ENCODE data around the gene RAB26.
"Not testable (repeated sequence)": the region's sequence is repeated elsewhere in the genome, so short reads cannot be mapped to it uniquely, and the experiment has no call there.

RAB26 gene

GRCh38 chr16:2111412-2112335 is 36.8 kb upstream of the RAB26 start:
- not testable (repeated sequence) for H3K27me3 Mint-ChIP-seq; H3K4me1 Mint-ChIP-seq (ENCODE audit: low read depth); H3K9me3 Mint-ChIP-seq (ENCODE audit: low read depth); H3K4me3 Mint-ChIP-seq; H3K36me3 Mint-ChIP-seq; H3K27ac Mint-ChIP-seq

GRCh38 chr16:2112539-2113106 is 35.8 kb upstream of the RAB26 start:
- H3K9me3 Mint-ChIP-seq (ENCODE audit: low read depth); H3K4me3 Mint-ChIP-seq; H3K4me1 Mint-ChIP-seq (ENCODE audit: low read depth); H3K27ac Mint-ChIP-seq; H3K27me3 Mint-ChIP-seq; H3K36me3 Mint-ChIP-seq: not testable (repeated sequence)

GRCh38 chr16:2114225-2114624 is 34.2 kb upstream of the RAB26 start:
- not testable (repeated sequence) for H3K27me3 Mint-ChIP-seq; H3K9me3 Mint-ChIP-seq (ENCODE audit: low read depth); H3K27ac Mint-ChIP-seq; H3K4me3 Mint-ChIP-seq; H3K4me1 Mint-ChIP-seq (ENCODE audit: low read depth); H3K36me3 Mint-ChIP-seq

GRCh38 chr16:2114885-2115590 is 33.4 kb upstream of the RAB26 start:
- not testable (repeated sequence) for H3K9me3 Mint-ChIP-seq (ENCODE audit: low read depth); H3K4me1 Mint-ChIP-seq (ENCODE audit: low read depth); H3K27ac Mint-ChIP-seq; H3K36me3 Mint-ChIP-seq; H3K27me3 Mint-ChIP-seq; H3K4me3 Mint-ChIP-seq

GRCh38 chr16:2115591-2115973 is 32.8 kb upstream of the RAB26 start:
- no peak overlapping the region for H3K4me3 Mint-ChIP-seq
- H3K27ac Mint-ChIP-seq: no peak overlapping the region
- H3K36me3 Mint-ChIP-seq: no peaks in the 10 kb centered on the region
- peaks cover 3% of the 10 kb centered on the region for H3K4me1 Mint-ChIP-seq (ENCODE audit: low read depth)
- H3K27me3 Mint-ChIP-seq: no peaks in the 10 kb centered on the region
- no peaks in the 10 kb centered on the region for H3K9me3 Mint-ChIP-seq (ENCODE audit: low read depth)

GRCh38 chr16:2116428-2116827 is 32.0 kb upstream of the RAB26 start:
- not testable (repeated sequence) for H3K9me3 Mint-ChIP-seq (ENCODE audit: low read depth); H3K36me3 Mint-ChIP-seq; H3K4me1 Mint-ChIP-seq (ENCODE audit: low read depth); H3K4me3 Mint-ChIP-seq; H3K27me3 Mint-ChIP-seq; H3K27ac Mint-ChIP-seq

GRCh38 chr16:2117341-2117740 is 31.1 kb upstream of the RAB26 start:
- H3K27me3 Mint-ChIP-seq; H3K36me3 Mint-ChIP-seq; H3K4me1 Mint-ChIP-seq (ENCODE audit: low read depth); H3K27ac Mint-ChIP-seq; H3K9me3 Mint-ChIP-seq (ENCODE audit: low read depth); H3K4me3 Mint-ChIP-seq: not testable (repeated sequence)

GRCh38 chr16:2117960-2118722 is 30.3 kb upstream of the RAB26 start:
- H3K9me3 Mint-ChIP-seq (ENCODE audit: low read depth); H3K27ac Mint-ChIP-seq; H3K4me1 Mint-ChIP-seq (ENCODE audit: low read depth); H3K4me3 Mint-ChIP-seq; H3K36me3 Mint-ChIP-seq; H3K27me3 Mint-ChIP-seq: not testable (repeated sequence)

GRCh38 chr16:2121325-2121724 is 27.1 kb upstream of the RAB26 start:
- not testable (repeated sequence) for H3K36me3 Mint-ChIP-seq; H3K4me3 Mint-ChIP-seq; H3K27ac Mint-ChIP-seq; H3K9me3 Mint-ChIP-seq (ENCODE audit: low read depth); H3K4me1 Mint-ChIP-seq (ENCODE audit: low read depth); H3K27me3 Mint-ChIP-seq

GRCh38 chr16:2121853-2122252 is 26.6 kb upstream of the RAB26 start:
- Mint-ChIP-seq H3K4me1 (ENCODE audit: low read depth) (peaks cover 6% of the 10 kb centered on the region), H3K9me3 (ENCODE audit: low read depth) (no peaks in the 10 kb centered on the region), H3K27ac (no peak overlapping the region), H3K4me3 (no peak overlapping the region), H3K36me3 (no peaks in the 10 kb centered on the region), H3K27me3 (no peaks in the 10 kb centered on the region)

- Mint-ChIP-seq H3K4me1 (ENCODE audit: low read depth) (peaks cover 11% of the 10 kb centered on the region), H3K27ac (no peak overlapping the region), H3K4me3 (no peak overlapping the region), H3K27me3 (no peaks in the 10 kb centered on the region), H3K9me3 (ENCODE audit: low read depth) (no peaks in the 10 kb centered on the region), H3K36me3 (no peaks in the 10 kb centered on the region)
Measured at GRCh38 chr16:2122429-2122828, 26.0 kb upstream of the RAB26 start.

GRCh38 chr16:2122934-2123683 is 25.3 kb upstream of the RAB26 start:
- not testable (repeated sequence) for H3K36me3 Mint-ChIP-seq; H3K9me3 Mint-ChIP-seq (ENCODE audit: low read depth); H3K27ac Mint-ChIP-seq; H3K4me3 Mint-ChIP-seq; H3K27me3 Mint-ChIP-seq
- H3K4me1 Mint-ChIP-seq (ENCODE audit: low read depth): peaks cover 11% of the 10 kb centered on the region

GRCh38 chr16:2123706-2124376 is 24.6 kb upstream of the RAB26 start:
- not testable (repeated sequence) for H3K9me3 Mint-ChIP-seq (ENCODE audit: low read depth); H3K27ac Mint-ChIP-seq; H3K27me3 Mint-ChIP-seq; H3K36me3 Mint-ChIP-seq; H3K4me3 Mint-ChIP-seq
- peaks cover 16% of the 10 kb centered on the region for H3K4me1 Mint-ChIP-seq (ENCODE audit: low read depth)

GRCh38 chr16:2124377-2124693 is 24.1 kb upstream of the RAB26 start:
- H3K36me3 Mint-ChIP-seq; H3K9me3 Mint-ChIP-seq (ENCODE audit: low read depth); H3K4me3 Mint-ChIP-seq; H3K27ac Mint-ChIP-seq; H3K27me3 Mint-ChIP-seq: not testable (repeated sequence)
- H3K4me1 Mint-ChIP-seq (ENCODE audit: low read depth): peaks cover 17% of the 10 kb centered on the region

Measured in activated naive CD8-positive, alpha-beta T cell (primary cell).